ENCODE data around the gene SMAD6.
A peak's percentile ranks its signal among the peaks of the same experiment; 100 is the strongest.
"Not testable (repeated sequence)": the region's sequence is repeated elsewhere in the genome, so short reads cannot be mapped to it uniquely, and the experiment has no call there.

SMAD6 gene

GRCh38 chr15:66677336-66677735, 24.7 kb upstream of the SMAD6 start:
- DNase-seq: no peak

- DNase-seq: no peak
Measured at GRCh38 chr15:66679061-66679656, 22.9 kb upstream of the SMAD6 start.

- no peak for DNase-seq
Measured at GRCh38 chr15:66679657-66680108, 22.4 kb upstream of the SMAD6 start.

- DNase-seq: no peak
Measured at GRCh38 chr15:66680502-66680901, 21.5 kb upstream of the SMAD6 start.

- no peak for DNase-seq
Measured at GRCh38 chr15:66681395-66681794, 20.6 kb upstream of the SMAD6 start.

GRCh38 chr15:66682246-66682645, 19.8 kb upstream of the SMAD6 start:
- DNase-seq: no peak

GRCh38 chr15:66682865-66683264, 19.2 kb upstream of the SMAD6 start:
- no peak for DNase-seq

GRCh38 chr15:66684136-66684681, 17.8 kb upstream of the SMAD6 start:
- DNase-seq: no peak

- DNase-seq: no peak
Measured at GRCh38 chr15:66685638-66686150, 16.3 kb upstream of the SMAD6 start.

GRCh38 chr15:66690912-66691311, 11.1 kb upstream of the SMAD6 start:
- not testable (repeated sequence) for DNase-seq

GRCh38 chr15:66691727-66692126, 10.3 kb upstream of the SMAD6 start:
- DNase-seq: no peak

- DNase-seq: no peak
Measured at GRCh38 chr15:66692391-66692790, 9.6 kb upstream of the SMAD6 start.

- no peak for DNase-seq
Measured at GRCh38 chr15:66692808-66693596, 9.0 kb upstream of the SMAD6 start.

GRCh38 chr15:66696770-66697169, 5.3 kb upstream of the SMAD6 start:
- no peak for DNase-seq

- DNase-seq: no peak
Measured at GRCh38 chr15:66698318-66698961, 3.6 kb upstream of the SMAD6 start.

- no peak for DNase-seq
Measured at GRCh38 chr15:66698971-66699370, 3.1 kb upstream of the SMAD6 start.

GRCh38 chr15:66700412-66700801, 1.6 kb upstream of the SMAD6 start:
- DNase-seq: no peak

- DNase-seq: peak; percentile 88
Measured at GRCh38 chr15:66700802-66701421, 1.1 kb upstream of the SMAD6 start.

GRCh38 chr15:66701422-66702034, 508 bp upstream of the SMAD6 start:
- no peak for DNase-seq

GRCh38 chr15:66702787-66703539, 927 bp downstream of the SMAD6 start:
- no peak for DNase-seq

GRCh38 chr15:66703540-66703941, 1.5 kb downstream of the SMAD6 start:
- no peak for DNase-seq

Data from NCI-H446 treated with DMSO at 0.1 percent for 48 hours (cell line).